GM23338 (cell line): ENCODE data around the gene SHISA2. TPM values are rescaled to one million over a fixed set of nuclear protein-coding genes. Genes with fewer than 3 reads are reported as not detected.

Source experiments
- ATAC-seq: fragments of 200-7000 bp; cut with Tn5 transposase; 3 replicates; pipeline ENCODE4 v1.9.1; 2020
- DNase-seq: peaks from one replicate; pipeline ENCODE4 v3.0.0-alpha.2; 2015; ENCODE audit warnings: low spot score
- H2AFZ ChIP-seq: fragments of 200-600 bp; sonication (generic); 2 replicates; pipeline ENCODE4 v1.8.0; 2016; ENCODE audit warnings: antibody characterized with exemption, mild to moderate bottlenecking, moderate library complexity
- H3F3A ChIP-seq: fragments of 200-600 bp; sonication (generic); replicated peaks from 2 replicates; pipeline ENCODE4 v1.8.0; 2017; ENCODE audit warnings: antibody characterized with exemption, mixed run types, low read depth
- H3K27ac ChIP-seq: fragments of 200-600 bp; sonication (generic); 2 replicates; pipeline ENCODE4 v1.6.1; 2016; ENCODE audit warnings: low read depth
- H3K27me3 ChIP-seq: fragments of 200-600 bp; sonication (generic); 2 replicates; pipeline ENCODE4 v1.8.0; 2016; ENCODE audit warnings: mild to moderate bottlenecking, mixed run types, moderate library complexity; ENCODE audit not compliant: insufficient read depth
- H3K36me3 ChIP-seq: fragments of 200-600 bp; sonication (generic); 2 replicates; pipeline ENCODE4 v1.8.0; 2016; ENCODE audit warnings: mild to moderate bottlenecking; ENCODE audit not compliant: insufficient read depth
- H3K4me1 ChIP-seq: fragments of 200-600 bp; sonication (generic); 2 replicates; pipeline ENCODE4 v1.8.0; 2016; ENCODE audit warnings: mild to moderate bottlenecking, moderate library complexity; ENCODE audit not compliant: insufficient read depth
- H3K4me2 ChIP-seq: fragments of 200-600 bp; sonication (generic); 2 replicates; pipeline ENCODE4 v1.7.1; 2017; ENCODE audit warnings: mixed run types
- H3K4me3 ChIP-seq: fragments of 200-600 bp; sonication (generic); 2 replicates; pipeline ENCODE4 v1.6.1; 2016; ENCODE audit warnings: mixed run types
- H3K79me2 ChIP-seq: fragments of 200-600 bp; sonication (generic); replicated peaks from 2 replicates; pipeline ENCODE4 v1.8.0; 2017; ENCODE audit warnings: mild to moderate bottlenecking; ENCODE audit not compliant: insufficient read depth
- H3K9me2 ChIP-seq: fragments of 200-600 bp; sonication (generic); 2 replicates; pipeline ENCODE4 v1.8.0; 2017; ENCODE audit not compliant: insufficient read depth
- H4K20me1 ChIP-seq: fragments of 200-600 bp; sonication (generic); replicated peaks from 2 replicates; pipeline ENCODE4 v1.8.0; 2017; ENCODE audit warnings: mild to moderate bottlenecking; ENCODE audit not compliant: insufficient read depth
- H3K27ac Mint-ChIP-seq: 2 replicates; pipeline ENCODE4 v1.8.0; 2020; ENCODE audit warnings: inconsistent platforms, mild to moderate bottlenecking, moderate library complexity, mixed read lengths
- H3K27me3 Mint-ChIP-seq: 3 replicates; pipeline ENCODE4 v1.8.0; 2022; ENCODE audit warnings: low read depth, mild to moderate bottlenecking, moderate library complexity, mixed read lengths, inconsistent platforms; ENCODE audit not compliant: insufficient read depth, poor library complexity
- H3K36me3 Mint-ChIP-seq: 3 replicates; pipeline ENCODE4 v1.8.0; 2021; ENCODE audit warnings: low read depth, mild to moderate bottlenecking, inconsistent platforms, moderate library complexity, mixed read lengths
- H3K4me1 Mint-ChIP-seq: 3 replicates; pipeline ENCODE4 v1.8.0; 2020; ENCODE audit warnings: mild to moderate bottlenecking, inconsistent platforms, mixed read lengths
- H3K4me3 Mint-ChIP-seq: 3 replicates; pipeline ENCODE4 v1.8.0; 2021; ENCODE audit warnings: moderate library complexity, mild to moderate bottlenecking, inconsistent platforms, mixed read lengths
- H3K9me3 Mint-ChIP-seq: 3 replicates; pipeline ENCODE4 v1.8.0; 2020; ENCODE audit warnings: moderate library complexity, mild to moderate bottlenecking, inconsistent platforms, mixed read lengths
- CTCF ChIP-seq, 2 experiments: fragments of 200-600 bp in 1 of 2; sonication (generic) in 1 of 2; conservative IDR thresholded peaks; 2 replicates each; pipeline versions ENCODE4 v1.5.1 to v1.6.1; 2016 to 2017; ENCODE audit warnings: antibody characterized with exemption in 2 of 2, low read depth in 2 of 2, mild to moderate bottlenecking in 2 of 2, moderate library complexity in 1 of 2
- ETS1 ChIP-seq: IDR thresholded peaks from 2 replicates; pipeline ENCODE4 v1.6.1; 2016; ENCODE audit warnings: antibody characterized with exemption
- EZH2phosphoT487 ChIP-seq: fragments of 200-600 bp; sonication (generic); IDR thresholded peaks from one replicate; pipeline ENCODE4 v1.8.1; 2018; ENCODE audit warnings: antibody characterized with exemption; ENCODE audit not compliant: unreplicated experiment
- JUNB ChIP-seq: IDR thresholded peaks from one replicate; pipeline ENCODE4 v1.6.1; 2016; ENCODE audit warnings: antibody characterized with exemption; ENCODE audit not compliant: unreplicated experiment
- NANOG ChIP-seq: IDR thresholded peaks from 2 replicates; pipeline ENCODE4 v1.6.1; 2016; ENCODE audit warnings: antibody characterized with exemption, borderline replicate concordance
- POLR2AphosphoS5 ChIP-seq: IDR thresholded peaks from 2 replicates; pipeline ENCODE4 v1.6.1; 2016; ENCODE audit warnings: antibody characterized with exemption, low read depth
- ZNF462 ChIP-seq: fragments of 250-450 bp; sonication (Bioruptor Pico); IDR thresholded peaks from 2 replicates; pipeline ENCODE4 v1.5.0; 2020; ENCODE audit warnings: mild to moderate bottlenecking, moderate library complexity
- polyA plus RNA-seq: library from polyadenylated mRNA; unstranded; fragments of >200 nt; fragmentation: Nextera tagmentation; extraction: Ambion mirVana; gene quantifications from 2 replicates; pipeline ENCODE4 v1.2.1, GENCODE V29; 2016
- total RNA-seq: library from RNA; depleted of rRNA; stranded (reverse); fragments of >200 nt; shearing (Covaris generic); gene quantifications from 2 replicates; pipeline ENCODE4 v1.2.3, GENCODE V29; 2014

The SHISA2 gene
- total and polyA plus RNA-seq, 2 experiments from 2014 or later = 17.9 to 37.4 TPM

GRCh38 chr13:26026211-26026610 is 25.6 kb downstream of the SHISA2 start (continued):
- TF ChIP-seq ZNF462 (no peak), JUNB (no peak), ETS1 (no peak), NANOG (no peak)

GRCh38 chr13:26025771-26026170 is 26.0 kb downstream of the SHISA2 start:
- H3K27ac ChIP-seq = no peak overlapping the region
- peaks cover 22% of the 10 kb centered on the region for H3K4me1 ChIP-seq
- Mint-ChIP-seq H3K4me1 (peaks cover 33% of the 10 kb centered on the region), H3K27me3 (peaks cover 8% of the 10 kb centered on the region), H3K36me3 (peaks cover 2% of the 10 kb centered on the region; the same call in 1 of the 3 replicates), H3K27ac (no peak overlapping the region), H3K9me3 (peaks cover 3% of the 10 kb centered on the region; the same call in 1 of the 3 replicates), H3K4me3 (no peak overlapping the region; the same call in 2 of the 3 replicates)
- H3K36me3 ChIP-seq = no peaks in the 10 kb centered on the region
- no peaks in the 10 kb centered on the region for H3K9me2 ChIP-seq
- peak overlapping the region; percentile 23 for H3K4me2 ChIP-seq
- H3F3A ChIP-seq = no peaks in the 10 kb centered on the region
- peak overlapping the region; percentile 85 for H2AFZ ChIP-seq
- TF ChIP-seq CTCF (conservative IDR thresholded peaks at IDR 0.05; ENCODE audit: low read depth in 2 of 2) = no peak
- no peak for TF ChIP-seq POLR2AphosphoS5
- no peak for TF ChIP-seq EZH2phosphoT487
- DNase-seq = no peak
- H3K4me3 ChIP-seq = no peak overlapping the region
- no peaks in the 10 kb centered on the region for H3K27me3 ChIP-seq
- ATAC-seq = no peak; the same call in 2 of the 3 replicates
- no peaks in the 10 kb centered on the region for H4K20me1 ChIP-seq
- H3K79me2 ChIP-seq = no peaks in the 10 kb centered on the region
